Measurements from ENCODE around the gene ZNF215.

- TF ChIP-seq CTCF (conservative IDR thresholded peaks at IDR 0.05; ENCODE audit: low read length) = no peak
- no peak for TF ChIP-seq EZH2phosphoT487 (IDR thresholded peaks at IDR 0.05; ENCODE audit: borderline replicate concordance, low read depth, low read length)
Observed at GRCh38 chr11:6932145-6932544, 5.9 kb downstream of the ZNF215 start.

Measured in OCI-LY7 (cell line).